CD8-positive, alpha-beta memory T cell (primary cell): ENCODE data around the gene CREB1. TPM values are rescaled to one million over a fixed set of nuclear protein-coding genes. Genes with fewer than 3 reads are reported as not detected.

Experiments
- CTCF ChIA-PET: fragments of 350-600 bp; sonication (Branson Sonifier 250); formaldehyde crosslinking; loops from one replicate; lab custom pipeline; 2021; ENCODE audit warnings: antibody characterized with exemption; lab: Charles Lee
- POLR2A ChIA-PET: fragments of 350-600 bp; sonication (Branson Sonifier 250); formaldehyde crosslinking; loops from one replicate; lab custom pipeline; 2021; ENCODE audit warnings: antibody characterized with exemption; lab: Charles Lee
- DNase-seq, 5 donors: peaks; one replicate each; pipeline versions ENCODE4 v3.0.0 to v3.0.0-alpha.2; 2020 to 2022; ENCODE audit warnings: mixed read lengths in 1 of 5
- H3K27ac ChIP-seq: one replicate; pipeline ENCODE4 v1.7.0; 2013; ENCODE audit warnings: low read depth, mild to moderate bottlenecking, low read length, moderate library complexity
- H3K27me3 ChIP-seq: 2 replicates; pipeline ENCODE4 v1.7.0; 2013; ENCODE audit warnings: low read length, mild to moderate bottlenecking; ENCODE audit not compliant: insufficient read depth, poor library complexity, severe bottlenecking
- H3K36me3 ChIP-seq: 2 replicates; pipeline ENCODE4 v1.7.0; 2013; ENCODE audit warnings: mild to moderate bottlenecking, low read length, moderate library complexity; ENCODE audit not compliant: insufficient read depth
- H3K4me1 ChIP-seq: 2 replicates; pipeline ENCODE4 v1.7.0; 2013; ENCODE audit warnings: mild to moderate bottlenecking, low read length, moderate library complexity; ENCODE audit not compliant: insufficient read depth
- H3K4me3 ChIP-seq: 2 replicates; pipeline ENCODE4 v1.7.0; 2013; ENCODE audit warnings: mild to moderate bottlenecking, low read length
- H3K9me3 ChIP-seq: 2 replicates; pipeline ENCODE4 v1.7.0; 2013; ENCODE audit warnings: mild to moderate bottlenecking, low read length
- H3K27ac Mint-ChIP-seq, 8 donors: one replicate each; pipeline ENCODE4 v1.8.0; 2020 to 2021; ENCODE audit warnings: mixed read lengths in 8 of 8, mild to moderate bottlenecking in 6 of 8, inconsistent platforms in 3 of 8, moderate library complexity in 3 of 8
- H3K27me3 Mint-ChIP-seq, 2 donors: one replicate each; pipeline ENCODE4 v1.8.0; 2020 to 2021; ENCODE audit warnings: mixed read lengths in 2 of 2, mild to moderate bottlenecking in 1 of 2, moderate library complexity in 1 of 2
- H3K36me3 Mint-ChIP-seq, 3 donors: one replicate each; pipeline ENCODE4 v1.8.0; 2020 to 2021; ENCODE audit warnings: mixed read lengths in 3 of 3, inconsistent platforms in 1 of 3, mild to moderate bottlenecking in 1 of 3
- H3K4me1 Mint-ChIP-seq, 3 donors: one replicate each; pipeline ENCODE4 v1.8.0; 2020 to 2021; ENCODE audit warnings: mixed read lengths in 3 of 3, inconsistent platforms in 1 of 3, mild to moderate bottlenecking in 1 of 3
- H3K4me3 Mint-ChIP-seq, 7 donors: one replicate each; pipeline ENCODE4 v1.8.0; 2020 to 2021; ENCODE audit warnings: mixed read lengths in 7 of 7, mild to moderate bottlenecking in 6 of 7, moderate library complexity in 4 of 7, inconsistent platforms in 2 of 7
- H3K9me3 Mint-ChIP-seq, 5 donors: one replicate each; pipeline ENCODE4 v1.8.0; 2020 to 2022; ENCODE audit warnings: mixed read lengths in 5 of 5, mild to moderate bottlenecking in 3 of 5, moderate library complexity in 2 of 5, inconsistent platforms in 1 of 5
- polyA plus RNA-seq: library from polyadenylated mRNA; unstranded; fragments of 300-500 nt; fragmentation: Illumina TruSeq; gene quantifications from one replicate; pipeline ENCODE4 v1.2.3, GENCODE V29; 2021
- total RNA-seq, 2 experiments: library from RNA; stranded (reverse); gene quantifications; one replicate each; pipeline ENCODE4 v1.2.3, GENCODE V29; 2021

The CREB1 gene
- total and polyA plus RNA-seq, 3 experiments from 2014 or later, result 60.2 to 96.2 (median 95.4) TPM

DNA sequence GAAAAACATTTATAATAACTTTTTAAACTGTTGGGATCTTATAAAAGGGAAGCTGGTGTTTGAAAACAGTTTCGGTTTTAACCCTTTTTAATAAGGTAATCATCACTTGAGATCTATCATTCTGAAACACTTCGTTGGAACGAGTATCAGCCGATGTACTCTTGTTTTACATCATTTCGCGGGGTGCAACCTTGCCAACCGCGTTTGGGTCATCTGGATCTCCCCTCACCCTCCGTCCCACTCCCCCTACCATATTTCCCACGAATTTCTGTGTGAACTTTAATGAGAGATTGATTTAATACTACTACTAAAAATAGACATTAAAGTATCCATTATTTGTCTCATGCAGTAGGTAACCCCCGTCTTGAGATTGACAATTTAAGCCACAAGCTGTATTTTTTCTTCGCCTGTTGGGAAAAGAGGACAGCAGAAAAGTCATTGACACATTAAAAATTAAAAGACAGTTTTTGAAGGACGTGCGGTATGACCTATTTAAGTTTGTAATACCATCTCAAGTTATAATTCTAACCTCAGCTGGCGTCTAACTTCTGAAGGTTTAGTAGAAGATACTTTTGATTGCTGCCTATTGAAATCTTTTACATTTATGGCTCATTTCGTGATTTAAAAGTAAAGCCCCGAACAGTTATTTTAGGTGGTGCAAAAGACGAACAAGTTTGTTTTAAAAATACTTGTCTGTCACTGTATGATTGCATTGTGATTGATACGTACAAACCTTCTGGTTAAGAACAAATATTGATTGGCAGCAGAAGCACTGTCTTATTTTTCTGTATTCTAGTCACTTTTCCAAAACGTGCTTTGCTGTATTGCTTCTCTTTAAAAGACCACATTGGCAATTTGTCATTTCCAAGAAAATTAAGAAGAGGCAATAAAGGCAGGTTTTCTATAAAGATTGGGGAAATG, 1.5 kb downstream of the CREB1 start:
- no peaks in the 10 kb centered on the region for H3K9me3 ChIP-seq
- ChIA-PET CTCF (interaction anchor here (0.9 to 2.7 kb wide), 8 partner anchors 8 to 177 kb away, joined by 3 to 31 read pairs (median 6); partner anchors contain the start of gene METTL21A), POLR2A (interaction anchor here (0.6 to 3.2 kb wide), 13 partner anchors 10 to 1446 kb away, joined by 3 to 109 read pairs (median 4); partner anchors contain the start of genes CCNYL1, INO80D, KLF7 and METTL21A)
- H3K27me3 ChIP-seq, result no peaks in the 10 kb centered on the region
- Mint-ChIP-seq H3K9me3 (peaks cover 0 to 2% (median 0%) of the 10 kb centered on the region in 5 donors), H3K4me1 (peaks cover 59 to 74% (median 70%) of the 10 kb centered on the region in 3 donors), H3K27ac (peak overlapping the region; percentile 94 to 100 (median 98)), H3K27me3 (peaks cover 0 to 12% of the 10 kb centered on the region in 2 donors), H3K4me3 (peak overlapping the region; percentile 90 to 99 (median 92)), H3K36me3 (peaks cover 0 to 18% (median 0%) of the 10 kb centered on the region in 3 donors)
- peak overlapping the region; percentile 74 for H3K4me3 ChIP-seq
- peak overlapping the region; percentile 88 for H3K27ac ChIP-seq
- H3K4me1 ChIP-seq, result peaks cover 69% of the 10 kb centered on the region
- no peaks in the 10 kb centered on the region for H3K36me3 ChIP-seq
- DNase-seq, result no peak

GRCh38 chr2:207532676-207533075, 2.9 kb downstream of the CREB1 start:
- peaks cover 0 to 2% (median 0%) of the 10 kb centered on the region in 5 donors for H3K9me3 Mint-ChIP-seq
- H3K27me3 ChIP-seq, result no peaks in the 10 kb centered on the region
- H3K36me3 Mint-ChIP-seq, result peaks cover 0 to 23% (median 1%) of the 10 kb centered on the region in 3 donors
- no peaks in the 10 kb centered on the region for H3K36me3 ChIP-seq
- peak overlapping the region; percentile 75 to 100 (median 98) for H3K27ac Mint-ChIP-seq
- CTCF ChIA-PET, result interaction anchor here (1.0 to 3.8 kb wide), 2 partner anchors 10 to 93 kb away, joined by 3 to 24 read pairs; partner anchors contain the start of gene METTL21A
- no peak overlapping the region for H3K4me3 ChIP-seq
- H3K4me3 Mint-ChIP-seq, result peak overlapping the region; percentile 90 to 99 (median 92)
- H3K4me1 ChIP-seq, result peaks cover 69% of the 10 kb centered on the region
- H3K4me1 Mint-ChIP-seq, result peaks cover 56 to 74% (median 71%) of the 10 kb centered on the region in 3 donors
- DNase-seq, result no peak
- POLR2A ChIA-PET, result no interaction called here
- peak overlapping the region; percentile 13 for H3K27ac ChIP-seq
- H3K27me3 Mint-ChIP-seq, result peaks cover 0 to 12% of the 10 kb centered on the region in 2 donors
- no peaks in the 10 kb centered on the region for H3K9me3 ChIP-seq

DNA sequence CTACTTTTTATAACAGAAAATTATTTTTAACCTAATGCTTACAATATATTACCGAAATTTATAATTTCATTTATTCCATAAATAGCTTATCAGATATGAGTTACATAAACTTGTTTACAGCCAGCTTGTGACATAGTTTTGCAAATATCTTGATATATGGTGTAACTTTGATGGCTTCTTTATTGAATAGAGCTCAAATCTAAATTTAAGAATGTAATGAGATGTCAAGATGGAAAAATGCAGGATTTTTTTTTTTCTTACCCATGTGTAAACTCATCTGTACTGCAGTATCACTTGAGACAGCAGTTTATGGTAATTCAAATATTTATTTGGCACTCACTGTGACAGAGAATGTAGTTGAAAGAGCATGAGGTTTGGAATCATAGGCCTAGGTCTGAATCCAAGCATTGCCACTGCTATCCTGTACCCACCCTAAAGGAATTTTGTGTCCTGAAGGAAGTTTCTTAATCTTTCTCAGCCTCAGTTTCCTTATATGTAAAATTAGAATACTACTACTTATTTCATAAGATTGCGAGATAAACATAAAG, 3.8 kb downstream of the CREB1 start:
- no peaks in the 10 kb centered on the region for H3K27me3 ChIP-seq
- ChIA-PET POLR2A (interaction anchor here (1.0 kb wide), 1 partner anchor 92 kb away, joined by 3 read pairs; the partner anchor contains the start of gene METTL21A), CTCF (interaction anchor here (0.7 to 3.8 kb wide), 2 partner anchors 92 to 1447 kb away, joined by 3 to 24 read pairs; partner anchors contain the start of genes INO80D and METTL21A)
- Mint-ChIP-seq H3K4me1 (peaks cover 56 to 74% (median 71%) of the 10 kb centered on the region in 3 donors), H3K9me3 (peaks cover 0 to 2% (median 0%) of the 10 kb centered on the region in 5 donors), H3K4me3 (peak overlapping the region in 6 of 7 donors; percentile 28 to 53 (median 43)), H3K27ac (peak overlapping the region; percentile 74 to 100 (median 88)), H3K36me3 (peaks cover 0 to 24% (median 4%) of the 10 kb centered on the region in 3 donors), H3K27me3 (peaks cover 0 to 9% of the 10 kb centered on the region in 2 donors)
- no peaks in the 10 kb centered on the region for H3K36me3 ChIP-seq
- H3K9me3 ChIP-seq, result no peaks in the 10 kb centered on the region
- peaks cover 69% of the 10 kb centered on the region for H3K4me1 ChIP-seq
- peak overlapping the region; percentile 29 for H3K4me3 ChIP-seq
- H3K27ac ChIP-seq, result peak overlapping the region; percentile 13
- DNase-seq, result no peak

GRCh38 chr2:207534417-207534816, 4.7 kb downstream of the CREB1 start:
- H3K27ac Mint-ChIP-seq, result peak overlapping the region; percentile 71 to 100 (median 90)
- peak overlapping the region; percentile 28 to 74 (median 44) for H3K4me3 Mint-ChIP-seq
- Histone ChIP-seq H3K4me1 (peaks cover 72% of the 10 kb centered on the region), H3K36me3 (no peaks in the 10 kb centered on the region), H3K27ac (peak overlapping the region; percentile 3), H3K9me3 (no peaks in the 10 kb centered on the region), H3K27me3 (no peaks in the 10 kb centered on the region), H3K4me3 (no peak overlapping the region)
- DNase-seq, result no peak
- peaks cover 0 to 2% (median 0%) of the 10 kb centered on the region in 5 donors for H3K9me3 Mint-ChIP-seq
- ChIA-PET CTCF (interaction anchor here (1.5 to 3.8 kb wide), 2 partner anchors 10 to 91 kb away, joined by 4 to 24 read pairs; partner anchors contain the start of gene METTL21A), POLR2A (no interaction called here)
- peaks cover 56 to 78% (median 77%) of the 10 kb centered on the region in 3 donors for H3K4me1 Mint-ChIP-seq
- H3K27me3 Mint-ChIP-seq, result peaks cover 0 to 9% of the 10 kb centered on the region in 2 donors
- H3K36me3 Mint-ChIP-seq, result peaks cover 0 to 23% (median 4%) of the 10 kb centered on the region in 3 donors

DNA sequence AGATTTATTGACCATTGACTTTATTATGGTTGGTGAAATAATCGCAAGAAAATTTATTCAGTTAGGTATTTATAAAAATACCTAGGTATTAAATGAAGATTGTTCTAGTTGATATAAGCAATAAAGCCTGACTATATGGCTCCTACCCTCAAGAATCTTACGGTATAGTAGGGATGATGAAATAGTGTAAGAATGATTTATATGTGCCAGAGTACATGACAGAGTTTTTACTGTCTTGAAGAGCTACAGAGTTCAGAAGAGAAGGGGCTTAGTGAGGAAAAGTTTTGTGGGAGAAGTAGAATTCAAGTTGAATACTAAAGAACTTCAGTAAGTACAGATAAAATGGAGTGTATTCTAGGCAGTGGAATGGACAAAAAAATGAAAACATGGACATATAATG, 9.7 kb downstream of the CREB1 start:
- POLR2A ChIA-PET, result no interaction called here
- CTCF ChIA-PET, result interaction anchor here (2.4 kb wide), 1 partner anchor 9 kb away, joined by 8 read pairs; the partner anchor contains the start of gene CREB1
- Histone ChIP-seq H3K4me3 (no peak overlapping the region), H3K9me3 (no peaks in the 10 kb centered on the region), H3K4me1 (peaks cover 81% of the 10 kb centered on the region), H3K36me3 (no peaks in the 10 kb centered on the region), H3K27me3 (no peaks in the 10 kb centered on the region), H3K27ac (no peak overlapping the region)
- Mint-ChIP-seq H3K27ac (peak overlapping the region in 4 of 8 donors; percentile 13 to 40 (median 28)), H3K4me3 (no peak overlapping the region), H3K4me1 (peaks cover 67 to 91% (median 80%) of the 10 kb centered on the region in 3 donors), H3K9me3 (no peaks in the 10 kb centered on the region), H3K27me3 (no peaks in the 10 kb centered on the region), H3K36me3 (peaks cover 0 to 13% (median 7%) of the 10 kb centered on the region in 3 donors)
- DNase-seq, result no peak

GRCh38 chr2:207540431-207540830, 10.7 kb downstream of the CREB1 start:
- ChIA-PET CTCF (interaction anchor here (0.6 to 2.4 kb wide), 4 partner anchors 10 to 37 kb away, joined by 3 to 8 read pairs (median 4); partner anchors contain the start of gene CREB1), POLR2A (interaction anchor here (0.7 to 3.2 kb wide), 2 partner anchors 10 to 171 kb away, joined by 9 to 17 read pairs; partner anchors contain the start of genes CCNYL1 and CREB1)
- DNase-seq, result no peak
- Mint-ChIP-seq H3K36me3 (peaks cover 0 to 20% (median 7%) of the 10 kb centered on the region in 3 donors), H3K27me3 (no peaks in the 10 kb centered on the region), H3K27ac (peak overlapping the region in 4 of 8 donors; percentile 32 to 75 (median 39)), H3K4me3 (no peak overlapping the region), H3K4me1 (peaks cover 64 to 91% (median 77%) of the 10 kb centered on the region in 3 donors), H3K9me3 (no peaks in the 10 kb centered on the region)
- no peak overlapping the region for H3K4me3 ChIP-seq
- H3K36me3 ChIP-seq, result no peaks in the 10 kb centered on the region
- H3K27me3 ChIP-seq, result no peaks in the 10 kb centered on the region
- H3K4me1 ChIP-seq, result peaks cover 75% of the 10 kb centered on the region
- no peaks in the 10 kb centered on the region for H3K9me3 ChIP-seq
- no peak overlapping the region for H3K27ac ChIP-seq

DNA sequence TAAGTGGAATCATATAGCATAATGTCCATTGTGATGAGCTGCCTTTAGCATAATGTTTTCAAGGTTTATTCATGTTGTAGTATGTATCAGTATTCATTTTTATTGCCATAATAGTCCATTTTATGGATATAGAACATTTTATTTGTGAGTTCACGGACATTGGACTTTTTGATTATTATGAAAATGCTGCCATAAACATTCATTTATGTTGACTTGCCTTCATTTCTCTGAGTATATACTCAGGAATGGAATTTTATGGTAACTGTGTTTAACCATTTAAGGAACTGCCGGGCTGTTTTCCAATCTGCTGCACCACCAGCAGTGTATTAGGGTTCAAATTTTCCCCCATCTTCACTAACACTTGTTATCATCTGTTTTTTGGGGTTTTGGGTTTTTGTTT, 12.2 kb downstream of the CREB1 start:
- H3K4me1 ChIP-seq, result peaks cover 62% of the 10 kb centered on the region
- Mint-ChIP-seq H3K27ac (peak overlapping the region in 6 of 8 donors; percentile 15 to 48 (median 25)), H3K9me3 (no peaks in the 10 kb centered on the region), H3K4me3 (no peak overlapping the region), H3K27me3 (no peaks in the 10 kb centered on the region), H3K4me1 (peaks cover 69 to 90% (median 78%) of the 10 kb centered on the region in 3 donors), H3K36me3 (peaks cover 0 to 28% (median 10%) of the 10 kb centered on the region in 3 donors)
- H3K4me3 ChIP-seq, result no peak overlapping the region
- ChIA-PET CTCF (interaction anchor here (1.0 kb wide), 1 partner anchor 9 kb away, joined by 3 read pairs; no protein-coding TSS in a partner anchor), POLR2A (interaction anchor here (3.2 kb wide), 1 partner anchor 12 kb away, joined by 17 read pairs; the partner anchor contains the start of gene CREB1)
- no peaks in the 10 kb centered on the region for H3K36me3 ChIP-seq
- no peaks in the 10 kb centered on the region for H3K9me3 ChIP-seq
- H3K27me3 ChIP-seq, result no peaks in the 10 kb centered on the region
- no peak overlapping the region for H3K27ac ChIP-seq
- no peak for DNase-seq
